Measurements from ENCODE around the gene C10orf62. TPM values are rescaled to one million over a fixed set of nuclear protein-coding genes. Genes with fewer than 3 reads are reported as not detected.

Gene C10orf62
- total and polyA plus RNA-seq, 10 of the 15 experiments (the other 5 are each of a cell fraction or from before 2014, with no cell fraction given), result not detected

DNA sequence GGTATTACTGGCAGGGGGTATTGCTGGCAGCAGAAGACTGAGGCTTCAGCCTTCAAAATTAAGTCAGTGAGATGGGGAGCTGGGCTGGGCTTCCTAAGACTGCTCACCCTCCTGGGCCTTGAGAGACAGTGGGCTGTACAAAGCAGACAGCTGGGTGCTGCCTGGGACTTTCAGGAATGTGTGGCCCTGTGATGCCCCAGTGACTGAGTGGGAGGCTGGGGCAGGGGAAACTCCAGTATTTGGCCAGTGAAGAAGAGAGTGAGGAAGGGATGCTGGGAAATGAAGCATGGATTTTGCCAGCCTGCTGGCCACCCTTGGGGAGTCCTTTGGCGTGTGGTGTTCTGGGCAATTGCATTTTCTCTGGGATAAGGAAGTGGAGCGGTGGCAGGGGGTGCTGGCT is 16.5 kb upstream of the C10orf62 start:
- DNase-seq (ENCODE audit: low read depth, low spot score) (no peak), FAIRE-seq (no peak), ATAC-seq (no peak)
- Histone ChIP-seq H4K20me1 (ENCODE audit: control insufficient read depth, insufficient read depth) (no peaks in the 10 kb centered on the region), H2AFZ (ENCODE audit: control insufficient read depth, low read depth, low read length) (no peak overlapping the region), H3K27ac (ENCODE audit: control insufficient read depth, insufficient read depth) (no peak overlapping the region), H3K4me2 (ENCODE audit: control insufficient read depth, insufficient read depth) (no peak overlapping the region), H3K9ac (ENCODE audit: control insufficient read depth, insufficient read depth, low read length) (no peak overlapping the region), H3K36me3 (ENCODE audit: control insufficient read depth in 2 of 2, insufficient read depth in 2 of 2, low read length in 1 of 2) (no peaks in the 10 kb centered on the region), H3K4me3 (no peak overlapping the region), H3K4me1 (ENCODE audit: control insufficient read depth, insufficient read depth, low read length) (no peaks in the 10 kb centered on the region), H3K27me3 (replicated peaks in 1 of 2; ENCODE audit: control insufficient read depth in 2 of 2, insufficient read depth in 2 of 2, low read length in 1 of 2) (no peaks in the 10 kb centered on the region; a peak in 1 of 4 replicates), H3K9me3 (replicated peaks; ENCODE audit: control insufficient read depth, insufficient read depth, low read length) (no peaks in the 10 kb centered on the region), H3K79me2 (ENCODE audit: control insufficient read depth, insufficient read depth, low read length) (no peaks in the 10 kb centered on the region)
- CTCF ChIA-PET, result interaction anchor here (0.7 to 3.9 kb wide), 13 partner anchors 11 to 110 kb away, joined by 3 to 29 read pairs (median 6); partner anchors contain the start of gene HOGA1
- TF ChIP-seq PML (IDR thresholded peaks at IDR 0.05; ENCODE audit: low read length) (no peak), ZSCAN29 (IDR thresholded peaks at IDR 0.05) (no peak), SIX5 (IDR thresholded peaks at IDR 0.05; ENCODE audit: low read depth, low read length, severe bottlenecking) (no peak), MYC (IDR thresholded peaks at IDR 0.05; ENCODE audit: insufficient read depth, insufficient read length, insufficient replicate concordance, low read length, severe bottlenecking) (no peak), CBX5 (IDR thresholded peaks at IDR 0.05; ENCODE audit: low read depth) (no peak), STAT1 (conservative IDR thresholded peaks at IDR 0.05) (no peak), RELB (IDR thresholded peaks at IDR 0.05; ENCODE audit: low read depth) (no peak), MTA3 (IDR thresholded peaks at IDR 0.05; ENCODE audit: borderline replicate concordance, low read length) (no peak), RB1 (IDR thresholded peaks at IDR 0.05; ENCODE audit: borderline replicate concordance) (no peak), KLF5 (IDR thresholded peaks at IDR 0.05; ENCODE audit: partially characterized antibody) (no peak), EZH2 (IDR thresholded peaks at IDR 0.05; ENCODE audit: borderline replicate concordance, control insufficient read depth, low read depth, low read length) (no peak), CBFB (IDR thresholded peaks at IDR 0.05; ENCODE audit: low read depth) (no peak)
- TF ChIP-seq, protein P1, sequence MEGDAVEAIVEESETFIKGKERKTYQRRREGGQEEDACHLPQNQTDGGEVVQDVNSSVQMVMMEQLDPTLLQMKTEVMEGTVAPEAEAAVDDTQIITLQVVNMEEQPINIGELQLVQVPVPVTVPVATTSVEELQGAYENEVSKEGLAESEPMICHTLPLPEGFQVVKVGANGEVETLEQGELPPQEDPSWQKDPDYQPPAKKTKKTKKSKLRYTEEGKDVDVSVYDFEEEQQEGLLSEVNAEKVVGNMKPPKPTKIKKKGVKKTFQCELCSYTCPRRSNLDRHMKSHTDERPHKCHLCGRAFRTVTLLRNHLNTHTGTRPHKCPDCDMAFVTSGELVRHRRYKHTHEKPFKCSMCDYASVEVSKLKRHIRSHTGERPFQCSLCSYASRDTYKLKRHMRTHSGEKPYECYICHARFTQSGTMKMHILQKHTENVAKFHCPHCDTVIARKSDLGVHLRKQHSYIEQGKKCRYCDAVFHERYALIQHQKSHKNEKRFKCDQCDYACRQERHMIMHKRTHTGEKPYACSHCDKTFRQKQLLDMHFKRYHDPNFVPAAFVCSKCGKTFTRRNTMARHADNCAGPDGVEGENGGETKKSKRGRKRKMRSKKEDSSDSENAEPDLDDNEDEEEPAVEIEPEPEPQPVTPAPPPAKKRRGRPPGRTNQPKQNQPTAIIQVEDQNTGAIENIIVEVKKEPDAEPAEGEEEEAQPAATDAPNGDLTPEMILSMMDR (IDR thresholded peaks at IDR 0.05 in 2 of 3, conservative IDR thresholded peaks at IDR 0.05 in 1 of 3; ENCODE audit: control insufficient read depth in 2 of 3, extremely low read depth in 1 of 3, insufficient read depth in 1 of 3, low read depth in 3 of 3, low read length in 3 of 3), result no peak
- no TSS peak for BruUV-seq (replicated peaks)
- SMC1A ChIA-PET (ENCODE audit: uncharacterized antibody, unreplicated experiment), result interaction anchor here (1.9 kb wide), 1 partner anchor 39 kb away, joined by 9 read pairs; no protein-coding TSS in a partner anchor
- POLR2A ChIA-PET, result interaction anchor here (0.6 to 0.7 kb wide), 2 partner anchors 63 to 163 kb away, joined by 3 to 5 read pairs; no protein-coding TSS in a partner anchor
- RAD21 ChIA-PET (ENCODE audit: unreplicated experiment), result interaction anchor here (1.5 to 2.3 kb wide), 2 partner anchors 37 to 76 kb away, joined by 4 to 6 read pairs; no protein-coding TSS in a partner anchor
- intact Hi-C loops (cut with micrococcal nuclease; ENCODE audit: unreplicated experiment) (loop anchor here (2.0 kb wide), 1 partner anchor 158 kb away; no protein-coding TSS in a partner anchor), in situ Hi-C loops (cut with MboI) (no loop called here)
- 46% methylated on average over 2 of the region's 2 CpGs for WGBS (ENCODE audit: insufficient coverage, insufficient replicate concordance, low lambda C conversion rate, missing lambda C conversion rate)
